ENCODE results near the gene IL17C. TPM values are rescaled to one million over a fixed set of nuclear protein-coding genes. Genes with fewer than 3 reads are reported as not detected.

Gene IL17C
- total and polyA plus RNA-seq, 10 of the 15 experiments (the other 5 are each of a cell fraction or from before 2014, with no cell fraction given), result not detected

GRCh38 chr16:88635671-88636319 lies 2.6 kb upstream of the IL17C start:
- Histone ChIP-seq H3K4me3 (no peak overlapping the region), H2AFZ (ENCODE audit: control insufficient read depth, low read depth, low read length) (no peak overlapping the region), H3K36me3 (ENCODE audit: control insufficient read depth in 2 of 2, insufficient read depth in 2 of 2, low read length in 1 of 2) (peaks cover 0 to 10% of the 10 kb centered on the region in 2 experiments; a peak in 2 of 4 replicates), H3K79me2 (ENCODE audit: control insufficient read depth, insufficient read depth, low read length) (no peaks in the 10 kb centered on the region), H3K27ac (ENCODE audit: control insufficient read depth, insufficient read depth) (no peak overlapping the region), H3K4me1 (ENCODE audit: control insufficient read depth, insufficient read depth, low read length) (peaks cover 31% of the 10 kb centered on the region), H3K27me3 (replicated peaks in 1 of 2; ENCODE audit: control insufficient read depth in 2 of 2, insufficient read depth in 2 of 2, low read length in 1 of 2) (peaks cover 13 to 18% of the 10 kb centered on the region in 2 experiments), H3K9ac (ENCODE audit: control insufficient read depth, insufficient read depth, low read length) (no peak overlapping the region), H4K20me1 (ENCODE audit: control insufficient read depth, insufficient read depth) (no peaks in the 10 kb centered on the region; the same call in 1 of the 2 replicates), H3K9me3 (replicated peaks; ENCODE audit: control insufficient read depth, insufficient read depth, low read length) (no peaks in the 10 kb centered on the region; the same call in 2 of the 3 replicates), H3K4me2 (ENCODE audit: control insufficient read depth, insufficient read depth) (no peak overlapping the region; the same call in 1 of the 2 replicates)
- ATAC-seq (no peak), FAIRE-seq (no peak), DNase-seq (ENCODE audit: low read depth, low spot score) (no peak)
- intact Hi-C loops (cut with micrococcal nuclease; ENCODE audit: unreplicated experiment) (no loop called here), in situ Hi-C loops (cut with MboI) (no loop called here)
- ChIA-PET RAD21 (ENCODE audit: unreplicated experiment) (interaction anchor here (1.2 kb wide), 1 partner anchor 44 kb away, joined by 4 read pairs; no protein-coding TSS in a partner anchor), SMC1A (ENCODE audit: uncharacterized antibody, unreplicated experiment) (interaction anchor here (0.8 to 1.1 kb wide), 2 partner anchors 25 to 44 kb away, joined by 3 to 4 read pairs; no protein-coding TSS in a partner anchor), POLR2A (interaction anchor here (1.3 kb wide), 1 partner anchor 14 kb away, joined by 4 read pairs; no protein-coding TSS in a partner anchor), CTCF (no interaction called here)
- TF ChIP-seq TCF7 (IDR thresholded peaks at IDR 0.05; ENCODE audit: borderline replicate concordance), result no peak
- TF ChIP-seq SMC3 (IDR thresholded peaks at IDR 0.05; ENCODE audit: borderline replicate concordance, low read length), result no peak
- 57% methylated on average over 17 of the region's 17 CpGs for WGBS (ENCODE audit: insufficient coverage, insufficient replicate concordance, low lambda C conversion rate, missing lambda C conversion rate)
- no TSS peak for BruUV-seq (replicated peaks)

- ChIA-PET SMC1A (ENCODE audit: uncharacterized antibody, unreplicated experiment) (interaction anchor here (0.8 to 1.1 kb wide), 3 partner anchors 24 to 45 kb away, joined by 3 to 4 read pairs (median 3); no protein-coding TSS in a partner anchor), CTCF (interaction anchor here (0.9 kb wide), 2 partner anchors 28 to 45 kb away, joined by 3 to 4 read pairs; no protein-coding TSS in a partner anchor), RAD21 (ENCODE audit: unreplicated experiment) (interaction anchor here (0.8 to 1.5 kb wide), 5 partner anchors 13 to 67 kb away, joined by 3 to 6 read pairs (median 4); no protein-coding TSS in a partner anchor), POLR2A (interaction anchor here (1.0 to 1.3 kb wide), 4 partner anchors 13 to 144 kb away, joined by 3 to 4 read pairs (median 4); no protein-coding TSS in a partner anchor)
- no peak for ATAC-seq
- WGBS (ENCODE audit: insufficient coverage, insufficient replicate concordance, low lambda C conversion rate, missing lambda C conversion rate), result 67% methylated on average over 20 of the region's 23 CpGs
- no peak for DNase-seq (ENCODE audit: low read depth, low spot score)
- Histone ChIP-seq H3K27ac (ENCODE audit: control insufficient read depth, insufficient read depth) (no peak overlapping the region), H3K9me3 (replicated peaks; ENCODE audit: control insufficient read depth, insufficient read depth, low read length) (no peaks in the 10 kb centered on the region; the same call in 2 of the 3 replicates), H3K36me3 (ENCODE audit: control insufficient read depth in 2 of 2, insufficient read depth in 2 of 2, low read length in 1 of 2) (peaks cover 0 to 5% of the 10 kb centered on the region in 2 experiments; a peak in 2 of 4 replicates), H4K20me1 (ENCODE audit: control insufficient read depth, insufficient read depth) (no peaks in the 10 kb centered on the region; the same call in 1 of the 2 replicates), H3K27me3 (replicated peaks in 1 of 2; ENCODE audit: control insufficient read depth in 2 of 2, insufficient read depth in 2 of 2, low read length in 1 of 2) (peaks cover 13 to 18% of the 10 kb centered on the region in 2 experiments), H3K9ac (ENCODE audit: control insufficient read depth, insufficient read depth, low read length) (no peak overlapping the region), H2AFZ (ENCODE audit: control insufficient read depth, low read depth, low read length) (no peak overlapping the region), H3K4me2 (ENCODE audit: control insufficient read depth, insufficient read depth) (no peak overlapping the region), H3K79me2 (ENCODE audit: control insufficient read depth, insufficient read depth, low read length) (no peaks in the 10 kb centered on the region), H3K4me3 (no peak overlapping the region), H3K4me1 (ENCODE audit: control insufficient read depth, insufficient read depth, low read length) (peaks cover 31% of the 10 kb centered on the region)
- intact Hi-C loops (cut with micrococcal nuclease; ENCODE audit: unreplicated experiment) (no loop called here), in situ Hi-C loops (cut with MboI) (no loop called here)
- no peak for FAIRE-seq
- BruUV-seq (replicated peaks), result no TSS peak
- TF ChIP-seq, protein P1, sequence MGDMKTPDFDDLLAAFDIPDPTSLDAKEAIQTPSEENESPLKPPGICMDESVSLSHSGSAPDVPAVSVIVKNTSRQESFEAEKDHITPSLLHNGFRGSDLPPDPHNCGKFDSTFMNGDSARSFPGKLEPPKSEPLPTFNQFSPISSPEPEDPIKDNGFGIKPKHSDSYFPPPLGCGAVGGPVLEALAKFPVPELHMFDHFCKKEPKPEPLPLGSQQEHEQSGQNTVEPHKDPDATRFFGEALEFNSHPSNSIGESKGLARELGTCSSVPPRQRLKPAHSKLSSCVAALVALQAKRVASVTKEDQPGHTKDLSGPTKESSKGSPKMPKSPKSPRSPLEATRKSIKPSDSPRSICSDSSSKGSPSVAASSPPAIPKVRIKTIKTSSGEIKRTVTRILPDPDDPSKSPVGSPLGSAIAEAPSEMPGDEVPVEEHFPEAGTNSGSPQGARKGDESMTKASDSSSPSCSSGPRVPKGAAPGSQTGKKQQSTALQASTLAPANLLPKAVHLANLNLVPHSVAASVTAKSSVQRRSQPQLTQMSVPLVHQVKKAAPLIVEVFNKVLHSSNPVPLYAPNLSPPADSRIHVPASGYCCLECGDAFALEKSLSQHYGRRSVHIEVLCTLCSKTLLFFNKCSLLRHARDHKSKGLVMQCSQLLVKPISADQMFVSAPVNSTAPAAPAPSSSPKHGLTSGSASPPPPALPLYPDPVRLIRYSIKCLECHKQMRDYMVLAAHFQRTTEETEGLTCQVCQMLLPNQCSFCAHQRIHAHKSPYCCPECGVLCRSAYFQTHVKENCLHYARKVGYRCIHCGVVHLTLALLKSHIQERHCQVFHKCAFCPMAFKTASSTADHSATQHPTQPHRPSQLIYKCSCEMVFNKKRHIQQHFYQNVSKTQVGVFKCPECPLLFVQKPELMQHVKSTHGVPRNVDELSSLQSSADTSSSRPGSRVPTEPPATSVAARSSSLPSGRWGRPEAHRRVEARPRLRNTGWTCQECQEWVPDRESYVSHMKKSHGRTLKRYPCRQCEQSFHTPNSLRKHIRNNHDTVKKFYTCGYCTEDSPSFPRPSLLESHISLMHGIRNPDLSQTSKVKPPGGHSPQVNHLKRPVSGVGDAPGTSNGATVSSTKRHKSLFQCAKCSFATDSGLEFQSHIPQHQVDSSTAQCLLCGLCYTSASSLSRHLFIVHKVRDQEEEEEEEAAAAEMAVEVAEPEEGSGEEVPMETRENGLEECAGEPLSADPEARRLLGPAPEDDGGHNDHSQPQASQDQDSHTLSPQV (IDR thresholded peaks at IDR 0.05), result no peak
- TF ChIP-seq ELK1 (IDR thresholded peaks at IDR 0.05; ENCODE audit: low read depth, low read length), result no peak
- no peak for TF ChIP-seq FOS (IDR thresholded peaks at IDR 0.05; ENCODE audit: borderline replicate concordance, extremely low read depth, insufficient read length)
- TF ChIP-seq WRNIP1 (IDR thresholded peaks at IDR 0.05; ENCODE audit: borderline replicate concordance, low read depth, low read length), result no peak
- TF ChIP-seq BACH1 (IDR thresholded peaks at IDR 0.05; ENCODE audit: borderline replicate concordance), result no peak
- TF ChIP-seq SMAD1 (IDR thresholded peaks at IDR 0.05; ENCODE audit: low read depth, partially characterized antibody), result no peak
These were observed 1.7 kb upstream of the IL17C start for GRCh38 chr16:88636488-88637265.
